Prostate gland (tissue), 2 donors: ENCODE measurements around the gene RASA4. TPM values are rescaled to one million over a fixed set of nuclear protein-coding genes. Genes with fewer than 3 reads are reported as not detected.
"Not testable (repeated sequence)": the region's sequence is repeated elsewhere in the genome, so short reads cannot be mapped to it uniquely, and the experiment has no call there.

ENCODE experiments used
- DNase-seq: peaks from one replicate; pipeline ENCODE4 v3.0.0-alpha.2; 2019; ENCODE audit warnings: low spot score
- H3K27ac ChIP-seq, 2 donors: fragments of 200-600 bp; sonication (generic); 2 replicates each; pipeline ENCODE4 v1.5.1; 2017 to 2019
- H3K27me3 ChIP-seq: fragments of 200-600 bp; sonication (generic); replicated peaks from 2 replicates; pipeline ENCODE4 v1.5.1; 2019; ENCODE audit not compliant: insufficient read depth
- H3K36me3 ChIP-seq, 2 donors: fragments of 200-600 bp; sonication (generic); 1 replicate in 1 of 2; 2 replicates in 1 of 2; pipeline versions ENCODE4 v1.5.1 to v1.8.1; 2017 to 2019
- H3K4me1 ChIP-seq: fragments of 200-600 bp; sonication (generic); replicated peaks from 2 replicates; pipeline ENCODE4 v1.5.1; 2019
- H3K4me3 ChIP-seq, 2 donors: fragments of 200-600 bp; sonication (generic); 2 replicates each; pipeline ENCODE4 v1.5.1; 2017 to 2019
- H3K9me3 ChIP-seq: fragments of 200-600 bp; sonication (generic); 2 replicates; pipeline ENCODE4 v1.5.1; 2017
- CTCF ChIP-seq, 4 experiments: fragments of 200-600 bp in 2 of 4; fragments of 450-650 bp in 2 of 4; sonication (generic) in 2 of 4; IDR thresholded peaks; 1 replicate in 3 of 4; 2 replicates in 1 of 4; pipeline ENCODE4 v1.5.1; 2016 to 2019; ENCODE audit warnings: antibody characterized with exemption in 4 of 4, mild to moderate bottlenecking in 2 of 4, moderate library complexity in 2 of 4
- POLR2AphosphoS5 ChIP-seq: sonication (generic); formaldehyde crosslinking; IDR thresholded peaks from one replicate; pipeline ENCODE4 v1.6.1; 2017; ENCODE audit warnings: antibody characterized with exemption
- WGBS: methylation state at CpG from one replicate; pipeline ENCODE4 v1.1.5; 2018; 5-methylcytosine and 5-hydroxymethylcytosine counted together
- intact Hi-C: fragments of 100-400 bp; cut with DNase I; formaldehyde crosslinking; loops from one replicate; pipeline ENCODE4 v1.14.2; 2022
- total RNA-seq, 2 donors: library from RNA; depleted of rRNA; stranded (reverse); fragments of >200 nt; gene quantifications; one replicate each; pipeline ENCODE4 v1.1.0, GENCODE V29; 2016

Gene RASA4
- total RNA-seq, 2 donors from 2014 or later = 10.5 to 59.6 TPM

- WGBS = 1% methylated on average over 53 of the region's 64 CpGs
- intact Hi-C loops, H3K4me1 ChIP-seq, H3K36me3 ChIP-seq, H3K27me3 ChIP-seq, H3K9me3 ChIP-seq: not testable (repeated sequence)
- H3K4me3 ChIP-seq = peak within 1 kb of the TSS; percentile 77 to 84
- peak; percentile 90 for DNase-seq
- H3K27ac ChIP-seq = peak within 1 kb of the TSS; percentile 71 to 73
- TF ChIP-seq POLR2AphosphoS5 (peak; percentile 82), CTCF (IDR thresholded peaks at IDR 0.05) (peak; percentile 40 to 94 (median 68))
Measured at GRCh38 chr7:102572261-102573239, 44.0 kb downstream of the RASA4 start, which contains the start of gene POLR2J3. Gene POLR2J3, minus strand, starts transcription at chr7:102572583. Its CDS starts 62 bp downstream, at chr7:102572521.

GRCh38 chr7:102568620-102569019, 47.9 kb downstream of the RASA4 start:
- H3K27ac ChIP-seq, intact Hi-C loops, H3K9me3 ChIP-seq, H3K4me3 ChIP-seq, H3K4me1 ChIP-seq, H3K27me3 ChIP-seq, DNase-seq, H3K36me3 ChIP-seq: not testable (repeated sequence)
- WGBS = 90% methylated on average over 4 of the region's 11 CpGs

- no CpG with 5 or more reads among the region's 6 CpGs for WGBS
- H3K9me3 ChIP-seq, H3K4me1 ChIP-seq, H3K27me3 ChIP-seq, DNase-seq, intact Hi-C loops, H3K36me3 ChIP-seq, H3K27ac ChIP-seq, H3K4me3 ChIP-seq: not testable (repeated sequence)
Measured at GRCh38 chr7:102550808-102551422, 65.6 kb downstream of the RASA4 start, which contains the start of gene SPDYE2. Gene SPDYE2, plus strand, starts transcription at chr7:102551226. Its CDS starts 2,030 bp downstream, at chr7:102553256.

GRCh38 chr7:102546353-102546752, 70.2 kb downstream of the RASA4 start:
- H3K36me3 ChIP-seq, H3K27me3 ChIP-seq, H3K4me3 ChIP-seq, DNase-seq, H3K27ac ChIP-seq, intact Hi-C loops, H3K4me1 ChIP-seq, H3K9me3 ChIP-seq: not testable (repeated sequence)
- 100% methylated on average over 2 of the region's 6 CpGs for WGBS

- H3K27me3 ChIP-seq, intact Hi-C loops, H3K4me1 ChIP-seq, H3K36me3 ChIP-seq, H3K27ac ChIP-seq, H3K4me3 ChIP-seq, H3K9me3 ChIP-seq, DNase-seq: not testable (repeated sequence)
- WGBS = 95% methylated on average over 9 of the region's 12 CpGs
Measured at GRCh38 chr7:102545288-102545687, 71.3 kb downstream of the RASA4 start.

- H3K27ac ChIP-seq, H3K4me3 ChIP-seq, H3K36me3 ChIP-seq, intact Hi-C loops, H3K27me3 ChIP-seq, H3K9me3 ChIP-seq, DNase-seq, H3K4me1 ChIP-seq: not testable (repeated sequence)
- WGBS = 67% methylated on average over 1 of the region's 1 CpG
Measured at GRCh38 chr7:102544372-102544771, 72.2 kb downstream of the RASA4 start.

- H3K9me3 ChIP-seq, H3K27ac ChIP-seq, H3K36me3 ChIP-seq, H3K4me1 ChIP-seq, H3K4me3 ChIP-seq, intact Hi-C loops, H3K27me3 ChIP-seq, DNase-seq: not testable (repeated sequence)
- WGBS = no CpG with 5 or more reads among the region's 8 CpGs
Measured at GRCh38 chr7:102543596-102543995, 73.0 kb downstream of the RASA4 start, which contains the start of gene UPK3BL2. Gene UPK3BL2, minus strand, starts transcription at chr7:102543696. Its CDS starts 60 bp downstream, at chr7:102543636.

- DNase-seq, H3K36me3 ChIP-seq, H3K27me3 ChIP-seq, H3K4me1 ChIP-seq, intact Hi-C loops, H3K4me3 ChIP-seq, H3K27ac ChIP-seq, H3K9me3 ChIP-seq: not testable (repeated sequence)
- 91% methylated on average over 4 of the region's 11 CpGs for WGBS
Measured at GRCh38 chr7:102542771-102543170, 73.8 kb downstream of the RASA4 start.

- H3K27ac ChIP-seq, H3K9me3 ChIP-seq, H3K36me3 ChIP-seq, DNase-seq, H3K27me3 ChIP-seq, H3K4me1 ChIP-seq, H3K4me3 ChIP-seq, intact Hi-C loops: not testable (repeated sequence)
- WGBS = no CpG with 5 or more reads among the region's 8 CpGs
Measured at GRCh38 chr7:102542083-102542482, 74.5 kb downstream of the RASA4 start.

GRCh38 chr7:102540604-102541003, 76.0 kb downstream of the RASA4 start:
- WGBS = 96% methylated on average over 5 of the region's 6 CpGs
- H3K4me1 ChIP-seq, intact Hi-C loops, H3K36me3 ChIP-seq, H3K27ac ChIP-seq, H3K9me3 ChIP-seq, DNase-seq, H3K27me3 ChIP-seq, H3K4me3 ChIP-seq: not testable (repeated sequence)

- H3K4me3 ChIP-seq, H3K27ac ChIP-seq, intact Hi-C loops, DNase-seq, H3K4me1 ChIP-seq, H3K9me3 ChIP-seq, H3K36me3 ChIP-seq, H3K27me3 ChIP-seq: not testable (repeated sequence)
- 88% methylated on average over 2 of the region's 8 CpGs for WGBS
Measured at GRCh38 chr7:102535062-102535615, 81.4 kb downstream of the RASA4 start.
